GM06990 (cell line): Measurements from ENCODE around the gene CABP7.
A peak's percentile ranks its signal among the peaks of the same experiment; 100 is the strongest.

ENCODE experiments used
- DNase-seq: peaks from one replicate; pipeline ENCODE4 v3.0.0-alpha.2; 2011; ENCODE audit not compliant: insufficient read length; ENCODE audit errors: extremely low read depth
- H3K27me3 ChIP-seq: replicated peaks from 2 replicates; pipeline ENCODE4 v1.6.0; 2011; ENCODE audit warnings: low read length; ENCODE audit not compliant: control insufficient read depth, insufficient read depth
- H3K36me3 ChIP-seq: 2 replicates; pipeline ENCODE4 v1.5.1; 2011; ENCODE audit warnings: low read length; ENCODE audit not compliant: control insufficient read depth, insufficient read depth
- H3K4me3 ChIP-seq: replicated peaks from 2 replicates; pipeline ENCODE4 v1.5.1; 2011; ENCODE audit warnings: low read depth, mild to moderate bottlenecking, control low read depth, low read length
- CTCF ChIP-seq: IDR thresholded peaks from 2 replicates; pipeline ENCODE4 v1.5.1; 2011; ENCODE audit warnings: low read length, control low read depth, mild to moderate bottlenecking, inconsistent platforms; ENCODE audit not compliant: insufficient read depth, poor library complexity, severe bottlenecking

Gene CABP7

GRCh38 chr22:29767171-29768051 is 47.6 kb downstream of the CABP7 start, which contains the start of gene UQCR10:
Gene UQCR10 (plus strand): TSS chr22:29767369. CDS start chr22:29767399, 30 bp downstream.
- H3K36me3 ChIP-seq = peaks cover 5% of the 10 kb centered on the region
- peak; percentile 94 for DNase-seq
- H3K27me3 ChIP-seq = no peaks in the 10 kb centered on the region
- no peak for TF ChIP-seq CTCF
- peak within 1 kb of the TSS; percentile 100 for H3K4me3 ChIP-seq

DNA sequence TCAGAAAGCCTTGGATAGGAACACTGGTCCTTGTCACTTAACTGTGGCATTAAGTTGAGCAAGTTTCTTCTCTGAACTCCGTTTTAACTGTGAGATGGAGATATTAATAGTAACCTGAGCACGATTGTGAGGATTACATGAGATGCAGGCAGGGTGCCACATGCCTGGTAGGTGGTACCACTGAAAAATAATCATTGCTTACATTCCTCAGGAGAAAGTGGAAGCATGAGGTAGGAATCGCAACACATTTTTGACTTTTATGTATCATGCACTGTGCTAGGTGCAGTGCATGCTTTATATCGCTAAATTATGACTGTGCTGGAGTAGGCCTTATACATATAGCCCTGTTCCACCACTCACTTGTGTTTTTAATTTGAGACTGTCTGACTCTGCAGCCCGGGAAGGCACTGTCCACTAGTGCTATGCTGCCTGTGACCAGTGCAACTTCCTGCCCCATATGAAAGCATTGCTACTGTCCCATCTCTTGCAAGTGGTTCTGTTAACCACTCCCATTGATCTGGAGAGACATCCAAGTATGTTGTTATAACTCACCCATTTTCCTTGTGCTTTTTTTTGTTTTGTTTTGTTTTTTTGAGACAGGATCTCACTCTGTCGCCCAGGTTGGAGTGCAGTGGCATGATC is 48.4 kb downstream of the CABP7 start:
- H3K4me3 ChIP-seq = peak overlapping the region; percentile 100
- H3K36me3 ChIP-seq = peaks cover 5% of the 10 kb centered on the region
- no peak for DNase-seq
- TF ChIP-seq CTCF = no peak
- H3K27me3 ChIP-seq = no peaks in the 10 kb centered on the region

GRCh38 chr22:29769723-29770321 is 50.0 kb downstream of the CABP7 start:
- Histone ChIP-seq H3K4me3 (no peak overlapping the region), H3K36me3 (peaks cover 5% of the 10 kb centered on the region), H3K27me3 (no peaks in the 10 kb centered on the region)
- no peak for TF ChIP-seq CTCF
- no peak for DNase-seq

GRCh38 chr22:29772170-29772641 is 52.4 kb downstream of the CABP7 start:
- Histone ChIP-seq H3K27me3 (no peaks in the 10 kb centered on the region), H3K36me3 (peaks cover 5% of the 10 kb centered on the region), H3K4me3 (no peak overlapping the region)
- peak; percentile 33 for TF ChIP-seq CTCF
- no peak for DNase-seq

DNA sequence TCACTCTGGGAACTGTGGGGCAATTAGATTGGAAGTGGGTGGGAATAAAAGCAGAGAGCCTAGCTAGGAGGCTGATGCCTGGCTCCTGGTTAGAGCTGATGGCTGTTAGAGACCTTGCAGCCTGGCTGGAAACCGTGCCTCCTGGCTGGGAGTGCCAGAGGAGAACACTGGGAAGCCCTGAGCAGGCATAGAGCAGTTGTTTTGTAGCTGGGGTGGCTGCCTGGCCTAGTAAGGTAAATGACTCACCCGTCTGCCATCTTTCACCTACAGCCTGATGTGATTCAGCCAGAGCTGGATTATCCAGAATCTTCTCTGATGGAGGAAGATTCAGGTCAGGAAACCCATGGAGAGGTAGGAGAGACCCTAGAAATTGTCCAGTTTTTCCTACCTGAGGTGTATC is 53.4 kb downstream of the CABP7 start:
- Histone ChIP-seq H3K36me3 (peaks cover 5% of the 10 kb centered on the region), H3K4me3 (no peak overlapping the region), H3K27me3 (no peaks in the 10 kb centered on the region)
- no peak for DNase-seq
- no peak for TF ChIP-seq CTCF
